OCI-LY3 (cell line): Measurements from ENCODE around the gene SPPL2A.
"Not testable (repeated sequence)": the region's sequence is repeated elsewhere in the genome, so short reads cannot be mapped to it uniquely, and the experiment has no call there.

Source experiments
- CTCF ChIP-seq: fragments of 200-600, 300-600 bp; sonication (generic); IDR thresholded peaks from 2 replicates; pipeline ENCODE4 v1.5.1; 2014; ENCODE audit warnings: antibody characterized with exemption, low read length, low read depth
- EZH2phosphoT487 ChIP-seq: fragments of 200-600 bp; shearing (Covaris generic); IDR thresholded peaks from 2 replicates; pipeline ENCODE4 v1.6.1; 2018; ENCODE audit warnings: antibody characterized with exemption, mixed run types, low read depth

GRCh38 chr15:50812181-50812506 is 46.6 kb upstream of the SPPL2A start:
- not testable (repeated sequence) for TF ChIP-seq CTCF, EZH2phosphoT487
